Esophagus muscularis mucosa (tissue), 4 donors: ENCODE results near the gene CSF1. TPM values are rescaled to one million over a fixed set of nuclear protein-coding genes. Genes with fewer than 3 reads are reported as not detected.

Source experiments
- DNase-seq: peaks from one replicate; pipeline ENCODE4 v3.0.0-alpha.2; 2017; ENCODE audit errors: extremely low spot score
- H3K27ac ChIP-seq, 4 donors: fragments of 200-600 bp; sonication (generic); replicated peaks in 1 of 4; 1 replicate in 3 of 4; 2 replicates in 1 of 4; pipeline ENCODE4 v1.5.1; 2016 to 2019; ENCODE audit warnings: mild to moderate bottlenecking in 1 of 4
- H3K27me3 ChIP-seq, 4 donors: fragments of 200-600 bp; sonication (generic); one replicate each; pipeline versions ENCODE4 v1.5.1 to v1.6.0; 2016 to 2019
- H3K36me3 ChIP-seq, 4 donors: fragments of 200-600 bp; sonication (generic); one replicate each; pipeline ENCODE4 v1.5.1; 2016 to 2019
- H3K4me1 ChIP-seq, 4 donors: fragments of 200-600 bp; sonication (generic); one replicate each; pipeline ENCODE4 v1.5.1; 2016 to 2019
- H3K4me3 ChIP-seq, 4 donors: fragments of 200-600 bp; sonication (generic); 1 replicate in 2 of 4; 2 replicates in 2 of 4; pipeline ENCODE4 v1.5.1; 2016 to 2019; ENCODE audit warnings: mild to moderate bottlenecking in 4 of 4, moderate library complexity in 1 of 4
- H3K9me3 ChIP-seq, 4 donors: fragments of 200-600 bp; sonication (generic); 1 replicate in 3 of 4; 2 replicates in 1 of 4; pipeline ENCODE4 v1.5.1; 2016 to 2019
- CTCF ChIP-seq, 3 experiments: fragments of 200-600 bp in 2 of 3; fragments of 450-650 bp in 1 of 3; sonication (generic) in 2 of 3; IDR thresholded peaks; one replicate each; pipeline ENCODE4 v1.5.1; 2017 to 2019; ENCODE audit warnings: antibody characterized with exemption in 3 of 3, mild to moderate bottlenecking in 2 of 3, moderate library complexity in 1 of 3
- EP300 ChIP-seq: sonication (generic); formaldehyde crosslinking; IDR thresholded peaks from one replicate; pipeline ENCODE4 v1.6.1; 2017; ENCODE audit warnings: antibody characterized with exemption
- POLR2A ChIP-seq: fragments of 450-650 bp; IDR thresholded peaks from one replicate; pipeline ENCODE4 v1.6.1; 2017; ENCODE audit warnings: antibody characterized with exemption, moderate library complexity, mild to moderate bottlenecking, low read depth
- POLR2AphosphoS5 ChIP-seq, 2 donors: sonication (generic); formaldehyde crosslinking; IDR thresholded peaks; one replicate each; pipeline ENCODE4 v1.6.1; 2017; ENCODE audit warnings: antibody characterized with exemption in 2 of 2
- WGBS: methylation state at CpG from one replicate; pipeline ENCODE4 v1.1.5; 2018; 5-methylcytosine and 5-hydroxymethylcytosine counted together
- intact Hi-C: fragments of 100-400 bp; cut with DNase I; formaldehyde crosslinking; loops from one replicate; pipeline ENCODE4 v1.15.1; 2023
- total RNA-seq, 4 donors: library from RNA; depleted of rRNA; stranded (reverse); fragments of >200 nt; gene quantifications; one replicate each; pipeline versions ENCODE4 v1.1.0 to v1.2.1, GENCODE V29; 2016

CSF1 gene
- total RNA-seq, 4 donors from 2014 or later, result 27.0 to 92.6 (median 48.1) TPM

- Histone ChIP-seq H3K27ac (peak overlapping the region; percentile 76 to 85 (median 84)), H3K4me3 (no peak overlapping the region), H3K9me3 (no peaks in the 10 kb centered on the region), H3K27me3 (no peaks in the 10 kb centered on the region), H3K4me1 (peaks cover 52 to 74% (median 64%) of the 10 kb centered on the region in 4 donors), H3K36me3 (peaks cover 31 to 54% (median 49%) of the 10 kb centered on the region in 4 donors)
- TF ChIP-seq POLR2AphosphoS5 (IDR thresholded peaks at IDR 0.05), result no peak
- no peak for TF ChIP-seq CTCF (IDR thresholded peaks at IDR 0.05)
- TF ChIP-seq POLR2A, result no peak
- no peak for TF ChIP-seq EP300
- no peak for DNase-seq
- 87% methylated on average over 11 of the region's 11 CpGs for WGBS
- intact Hi-C loops, result loop anchor here (5.0 kb wide), 2 partner anchors 53 to 62 kb away; partner anchors contain the start of gene AHCYL1
These were observed 18.5 kb downstream of the CSF1 start for GRCh38 chr1:109929170-109929569.

GRCh38 chr1:109929588-109930251 lies 19.1 kb downstream of the CSF1 start:
- DNase-seq, result no peak
- Histone ChIP-seq H3K4me3 (no peak overlapping the region), H3K9me3 (no peaks in the 10 kb centered on the region), H3K4me1 (peaks cover 54 to 74% (median 63%) of the 10 kb centered on the region in 4 donors), H3K36me3 (peaks cover 26 to 48% (median 44%) of the 10 kb centered on the region in 4 donors), H3K27ac (peak overlapping the region; percentile 76 to 85 (median 84)), H3K27me3 (no peaks in the 10 kb centered on the region)
- TF ChIP-seq CTCF (IDR thresholded peaks at IDR 0.05), result no peak
- no peak for TF ChIP-seq EP300
- TF ChIP-seq POLR2A, result no peak
- no peak for TF ChIP-seq POLR2AphosphoS5 (IDR thresholded peaks at IDR 0.05)
- intact Hi-C loops, result loop anchor here (5.0 kb wide), 2 partner anchors 53 to 62 kb away; partner anchors contain the start of gene AHCYL1
- 88% methylated on average over 9 of the region's 11 CpGs for WGBS

- intact Hi-C loops, result no loop called here
- H3K27ac ChIP-seq, result peak overlapping the region; percentile 76 to 85 (median 84)
- H3K36me3 ChIP-seq, result peaks cover 19 to 41% (median 37%) of the 10 kb centered on the region in 4 donors
- no peaks in the 10 kb centered on the region for H3K27me3 ChIP-seq
- no peak for TF ChIP-seq EP300
- TF ChIP-seq CTCF (IDR thresholded peaks at IDR 0.05), result no peak
- no peak for TF ChIP-seq POLR2A
- TF ChIP-seq POLR2AphosphoS5 (IDR thresholded peaks at IDR 0.05), result no peak
- no peaks in the 10 kb centered on the region for H3K9me3 ChIP-seq
- 87% methylated on average over 9 of the region's 9 CpGs for WGBS
- H3K4me1 ChIP-seq, result peaks cover 54 to 76% (median 62%) of the 10 kb centered on the region in 4 donors
- DNase-seq, result no peak
- no peak overlapping the region for H3K4me3 ChIP-seq
These were observed 19.8 kb downstream of the CSF1 start for GRCh38 chr1:109930252-109930993.

GRCh38 chr1:109931189-109931731 lies 20.6 kb downstream of the CSF1 start:
- Histone ChIP-seq H3K4me1 (peaks cover 54 to 73% (median 61%) of the 10 kb centered on the region in 4 donors), H3K36me3 (peaks cover 12 to 33% (median 28%) of the 10 kb centered on the region in 4 donors), H3K9me3 (no peaks in the 10 kb centered on the region), H3K27ac (peak overlapping the region; percentile 76 to 85 (median 84)), H3K27me3 (no peaks in the 10 kb centered on the region), H3K4me3 (no peak overlapping the region)
- intact Hi-C loops, result no loop called here
- 41% methylated on average over 8 of the region's 10 CpGs for WGBS
- no peak for TF ChIP-seq POLR2A
- TF ChIP-seq CTCF (IDR thresholded peaks at IDR 0.05), result peak in 1 of 3 experiments; percentile 9
- peak; percentile 48 to 58 for TF ChIP-seq POLR2AphosphoS5 (IDR thresholded peaks at IDR 0.05)
- no peak for TF ChIP-seq EP300
- DNase-seq, result no peak
